Measurements from ENCODE around the gene GSTM2.

GSTM2 gene

DNA sequence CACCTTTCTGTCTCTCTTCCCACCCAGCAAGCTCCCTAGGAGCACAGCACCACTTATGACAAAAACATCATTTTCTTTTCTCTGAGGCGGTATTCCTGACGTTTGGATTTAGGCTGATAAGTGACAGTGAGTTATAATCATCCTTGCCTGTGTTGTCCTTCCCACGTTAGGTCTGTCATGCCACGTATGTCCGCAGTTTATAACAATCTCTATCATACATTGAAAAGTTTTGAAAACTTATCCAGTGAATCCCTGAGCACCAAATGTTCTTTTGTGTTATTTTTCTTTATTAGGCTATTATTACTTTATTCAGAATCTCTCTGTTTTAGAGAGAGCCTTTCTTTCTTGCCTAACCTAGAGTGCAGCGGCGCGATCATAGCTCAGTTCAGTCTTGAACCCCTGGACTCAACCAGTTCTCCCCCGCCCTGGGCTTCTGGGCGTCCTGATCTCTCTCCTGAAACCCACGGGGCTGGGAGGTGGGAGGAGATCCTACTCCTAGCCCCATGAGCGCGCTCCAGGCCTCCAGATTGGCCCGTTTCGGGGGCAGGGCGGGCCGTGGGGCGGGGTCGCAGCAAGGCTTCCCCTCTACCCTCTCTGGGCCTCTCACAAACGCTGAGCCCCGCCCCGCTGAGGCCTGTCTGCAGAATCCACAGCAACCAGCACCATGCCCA, at the start of gene GSTM2:
Gene GSTM2, plus strand, starts transcription at position 606 of the 671 bp plus-strand sequence. Its CDS starts 59 bp downstream, at position 665.
- peak; percentile 57 for DNase-seq

DNA sequence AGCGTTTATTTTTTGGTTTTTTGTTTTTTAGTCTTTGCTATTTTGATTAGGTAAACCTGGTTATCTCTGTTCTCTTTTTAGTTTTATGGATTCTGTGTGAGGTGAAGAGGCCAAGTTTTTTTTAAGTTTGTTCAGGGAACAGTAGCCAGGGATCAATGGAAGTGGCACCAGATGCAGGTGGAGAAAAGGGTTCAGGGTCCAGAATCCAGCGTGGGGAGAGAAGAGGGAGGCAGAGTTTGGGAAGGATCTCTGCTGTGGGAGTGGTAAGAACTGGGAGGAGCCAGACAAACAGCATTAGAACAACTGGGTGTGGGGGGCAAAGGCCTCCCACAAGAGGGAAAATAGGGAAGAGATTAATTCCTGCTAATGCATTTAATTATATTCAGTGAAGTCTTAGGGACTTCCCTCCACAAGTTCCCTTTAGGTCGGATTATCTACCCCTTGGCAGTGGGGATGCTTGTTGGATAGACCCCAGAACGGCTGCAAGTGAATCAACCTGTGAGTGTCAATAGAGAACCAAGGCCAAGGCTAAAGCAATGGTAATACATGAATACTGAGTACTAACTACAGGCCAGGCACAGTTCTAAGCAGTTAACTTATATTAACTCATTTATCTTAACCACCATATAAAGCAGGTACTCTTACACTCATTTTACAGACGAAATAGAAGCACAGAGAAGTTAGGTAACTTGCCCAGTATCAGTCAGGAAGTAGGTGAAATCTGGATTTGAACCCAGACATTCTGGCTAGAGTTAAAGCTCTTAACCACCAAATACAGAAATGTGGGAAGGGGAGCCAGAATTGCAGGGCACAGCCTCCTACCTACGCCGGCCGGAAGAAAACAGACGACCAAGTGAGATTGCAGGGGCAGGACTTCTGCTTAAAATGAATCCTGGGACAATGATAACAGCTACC, 48.9 kb upstream of the GSTM2 start:
- no peak for DNase-seq

DNA sequence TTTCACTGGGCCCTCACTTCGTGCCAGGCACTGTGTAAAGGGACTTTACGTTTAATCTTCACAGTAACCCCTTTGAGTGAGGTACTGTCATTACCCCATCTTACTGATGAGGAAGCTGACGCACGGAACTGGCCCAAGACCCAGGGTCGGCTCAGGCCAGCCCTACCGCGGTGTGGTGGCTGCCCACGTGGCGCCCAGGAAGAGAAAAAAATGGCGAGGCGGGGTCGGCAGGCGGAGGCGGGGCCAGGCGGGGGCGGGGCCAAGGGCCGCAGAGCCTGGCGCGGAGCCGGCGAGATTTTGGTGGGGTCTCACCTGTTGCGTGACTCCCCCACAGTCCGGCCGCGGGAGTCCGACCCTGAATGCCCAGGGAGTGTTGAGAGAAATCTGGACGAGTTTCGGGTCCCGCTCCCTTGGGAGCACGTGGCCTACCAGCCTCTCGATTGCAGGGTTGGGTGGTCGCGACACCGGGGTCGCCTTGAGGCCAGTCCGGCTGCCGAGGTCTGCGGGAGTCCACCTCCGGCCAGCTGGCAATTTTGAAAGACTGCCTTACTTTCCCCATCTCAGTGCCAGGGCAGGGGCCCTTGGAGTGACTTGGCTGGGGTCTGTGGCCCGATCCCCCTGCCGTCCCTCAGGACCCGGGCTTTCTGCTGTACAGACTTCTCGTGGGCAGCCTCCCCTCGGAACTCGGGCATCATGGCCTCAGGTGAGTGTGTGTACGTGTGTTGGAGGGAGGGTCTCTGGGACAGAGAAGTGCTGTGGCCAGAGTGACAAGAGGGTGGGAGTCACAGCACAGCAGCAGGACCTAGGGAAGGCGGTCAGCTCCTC, 48.1 kb upstream of the GSTM2 start, which contains the start of the genes AMPD2 and GNAT2:
Gene AMPD2, plus strand, starts transcription at position 262 of the 825 bp plus-strand sequence. CDS start 1,339 bp downstream, outside the sequence.
Gene GNAT2, minus strand, starts transcription at position 41 of the 825 bp plus-strand sequence. CDS start 6,746 bp downstream, outside the sequence.
- peak; percentile 57 for DNase-seq

DNA sequence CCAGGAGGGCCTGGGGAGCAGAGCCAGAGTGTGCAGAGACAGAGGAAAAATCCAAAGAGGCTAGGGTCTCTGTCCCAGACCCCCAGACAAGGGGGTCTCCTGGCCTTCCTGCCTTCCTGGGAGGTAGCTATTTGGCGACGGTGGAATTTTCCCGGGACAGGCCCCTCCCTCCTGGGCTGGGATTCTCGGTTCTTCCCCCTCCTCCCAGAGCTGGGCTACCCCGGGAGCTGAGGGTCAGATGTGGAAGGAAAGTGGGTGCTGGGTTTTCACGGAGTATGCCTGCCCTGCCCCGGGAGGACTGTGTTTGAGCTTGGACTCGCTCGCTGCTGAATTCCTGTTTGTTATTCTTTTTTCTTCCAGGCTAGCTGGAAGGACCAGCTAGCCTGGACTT, 47.5 kb upstream of the GSTM2 start:
- no peak for DNase-seq

DNA sequence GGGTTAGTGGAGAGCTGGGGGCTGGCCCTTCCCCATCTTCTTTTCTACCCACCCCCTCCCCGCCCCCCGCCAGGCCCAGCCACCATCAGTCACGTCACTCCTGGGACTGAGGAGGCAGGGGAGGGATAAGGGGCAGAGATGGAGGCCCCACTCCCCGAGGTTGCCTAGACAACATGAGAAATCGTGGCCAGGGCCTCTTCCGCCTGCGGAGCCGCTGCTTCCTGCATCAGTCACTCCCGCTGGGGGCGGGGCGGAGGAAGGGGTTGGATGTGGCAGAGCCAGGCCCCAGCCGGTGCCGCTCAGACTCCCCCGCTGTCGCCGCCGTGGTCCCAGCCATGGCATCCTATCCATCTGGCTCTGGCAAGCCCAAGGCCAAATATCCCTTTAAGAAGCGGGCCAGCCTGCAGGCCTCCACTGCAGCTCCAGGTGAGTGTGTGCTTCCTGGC, 47.0 kb upstream of the GSTM2 start:
- peak; percentile 79 for DNase-seq

DNA sequence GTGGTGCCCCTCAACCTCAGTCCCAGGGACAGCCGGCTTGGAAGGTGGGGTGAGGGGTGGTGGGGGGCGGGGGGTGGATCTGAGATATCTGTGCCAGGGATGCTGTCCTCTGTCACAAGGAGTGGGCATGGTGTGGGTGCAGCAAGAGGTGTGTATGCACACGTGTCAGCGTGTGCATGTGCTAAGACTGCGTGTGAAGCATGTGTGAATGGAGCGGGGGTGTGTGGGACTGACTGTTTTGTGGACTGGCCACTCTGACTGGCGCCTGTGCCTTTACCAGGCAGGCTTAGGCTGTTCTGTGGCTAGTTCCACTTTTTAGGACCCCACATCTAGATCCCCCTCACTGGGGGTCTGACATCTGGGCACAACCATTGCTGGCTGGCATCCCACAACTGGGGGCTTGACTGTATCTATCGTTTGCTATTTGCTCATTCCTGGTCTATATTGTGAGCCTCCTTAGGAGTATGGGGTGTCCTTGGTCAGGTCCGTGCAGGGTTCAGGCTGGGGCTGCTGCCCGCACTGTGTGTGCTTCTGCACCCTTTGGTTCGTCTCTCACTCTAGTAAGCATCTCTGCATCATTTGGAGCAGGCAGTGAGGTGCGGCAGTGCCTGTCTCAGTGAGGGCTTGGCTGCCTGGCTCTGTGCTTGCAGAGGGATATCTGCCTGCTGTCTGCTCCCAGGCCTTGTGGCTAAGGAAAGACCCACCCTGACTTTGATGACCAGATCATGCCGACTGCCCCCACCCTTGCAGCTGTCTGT, 46.3 kb upstream of the GSTM2 start:
- DNase-seq: no peak

DNA sequence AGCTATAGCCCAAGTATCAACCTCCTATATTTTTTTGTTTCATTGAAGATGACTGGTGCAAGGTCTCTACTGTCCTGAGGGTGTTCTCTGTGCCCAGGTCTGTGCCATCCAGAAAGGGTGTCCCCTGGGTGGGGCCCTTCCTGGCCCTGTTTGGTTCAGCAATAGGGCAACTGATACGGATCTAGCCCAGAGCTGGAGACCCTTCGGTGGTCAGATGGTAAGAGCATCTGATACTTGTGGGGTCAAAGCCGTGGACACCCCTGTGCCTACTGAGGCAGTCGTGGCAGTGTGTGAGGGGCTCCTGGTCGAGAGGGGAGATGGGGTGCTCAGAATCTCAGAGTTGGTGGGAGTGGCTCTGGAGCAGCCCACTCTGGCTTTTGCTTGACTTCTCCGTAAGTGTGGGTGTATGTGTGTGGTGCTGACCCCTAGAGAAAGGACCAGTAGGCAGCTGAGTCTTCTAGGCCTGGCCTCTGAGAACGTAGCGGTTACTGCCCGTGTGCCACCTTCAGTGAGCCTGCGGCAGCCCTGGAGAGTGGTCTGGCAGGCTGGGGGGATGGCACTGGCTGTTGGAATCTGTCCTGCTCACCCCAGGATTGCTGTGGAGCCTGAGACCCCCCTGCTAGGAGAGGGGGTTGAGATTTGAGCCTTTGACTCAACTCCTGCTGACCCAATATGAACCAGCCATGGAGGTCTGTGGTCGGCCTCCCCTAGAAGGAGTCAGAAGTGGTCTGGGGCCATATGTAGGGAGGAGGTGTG, 45.5 kb upstream of the GSTM2 start:
- DNase-seq: no peak

DNA sequence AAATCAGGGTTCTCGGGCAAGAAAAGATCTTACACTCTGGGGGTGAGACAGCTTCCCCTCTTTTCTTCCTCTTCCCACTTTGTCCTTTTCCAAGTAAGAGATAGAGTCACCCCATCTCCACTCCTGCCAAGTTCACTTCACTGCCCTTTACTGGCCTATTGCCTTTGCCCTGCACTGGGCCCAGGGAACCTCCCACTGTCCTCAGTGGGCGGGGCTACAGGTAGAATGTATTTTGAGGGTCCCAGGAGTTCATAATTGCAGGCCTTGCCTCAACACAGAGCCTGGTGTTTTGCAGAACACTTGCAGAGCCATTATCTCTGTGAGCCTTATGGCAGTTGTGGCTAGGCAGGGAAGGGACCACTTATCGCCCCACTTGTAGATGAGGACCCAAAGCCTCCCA, 45.0 kb upstream of the GSTM2 start:
- no peak for DNase-seq

DNA sequence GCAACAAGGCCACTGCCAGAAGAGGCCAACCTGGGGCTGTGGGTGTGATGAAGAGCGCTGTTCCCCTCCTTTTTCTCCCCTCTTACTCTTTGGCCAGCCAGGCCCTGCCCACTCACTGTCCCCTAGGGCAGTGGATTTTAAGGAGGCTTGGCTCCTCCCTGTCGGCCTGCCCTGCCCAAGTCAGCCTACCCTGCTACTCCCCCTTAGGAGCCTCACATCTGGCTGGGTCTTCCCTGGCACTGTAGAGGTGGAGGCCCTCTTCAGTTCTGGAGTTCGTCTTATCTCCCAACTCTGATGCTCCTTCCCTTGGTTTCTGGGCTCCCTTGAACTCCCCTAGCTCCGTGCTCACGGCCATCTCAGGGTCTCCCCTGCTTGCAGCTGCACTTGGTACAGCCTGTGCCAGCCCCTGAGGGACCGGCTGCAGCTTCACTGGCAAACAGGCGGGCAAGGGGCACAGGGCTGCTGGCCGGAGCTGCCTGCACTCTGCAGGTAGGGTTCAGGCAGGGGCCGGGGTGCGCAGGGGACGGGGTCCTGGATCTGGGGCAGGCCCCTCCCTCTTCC, 44.2 kb upstream of the GSTM2 start:
- no peak for DNase-seq

DNA sequence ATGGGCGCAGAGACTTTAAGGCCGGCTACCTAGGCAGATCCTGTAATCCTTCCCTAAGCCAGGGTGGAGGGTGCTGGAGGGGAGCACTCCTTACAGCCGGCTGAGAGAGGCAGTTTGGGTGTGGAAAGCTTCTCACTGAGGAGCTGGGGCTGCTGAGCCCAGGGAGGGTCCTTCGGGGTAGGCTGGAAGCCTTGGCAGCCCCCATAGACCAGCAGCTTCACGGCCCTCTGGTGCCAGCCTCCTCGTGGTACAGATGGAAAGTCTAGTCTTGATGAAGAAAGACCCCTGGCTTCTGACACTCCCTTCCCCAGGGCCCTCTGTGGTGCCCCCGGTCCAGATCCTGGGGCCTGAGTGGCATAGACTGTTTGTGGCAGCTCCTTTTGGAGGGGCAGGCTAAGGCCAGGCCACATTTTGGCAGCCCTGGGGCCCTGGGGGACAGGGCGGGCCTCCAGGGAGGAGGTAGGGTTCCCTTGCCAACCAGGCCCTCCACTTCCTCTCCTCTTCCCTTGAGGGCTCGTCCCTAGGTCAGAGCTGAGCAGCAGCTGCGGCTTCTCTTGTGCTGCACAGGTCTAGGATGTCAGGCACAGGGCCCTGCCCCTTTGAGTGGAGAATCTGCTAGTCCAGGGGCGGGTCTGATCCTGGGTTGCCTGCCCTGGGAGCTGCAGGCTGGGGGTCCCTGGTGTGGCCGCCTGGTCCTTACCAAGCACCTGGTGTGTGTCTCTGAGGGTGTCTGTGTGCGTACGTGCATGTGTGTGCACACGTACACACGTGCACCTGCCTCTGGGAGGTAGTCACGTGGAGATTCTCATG, 43.5 kb upstream of the GSTM2 start:
- no peak for DNase-seq

DNA sequence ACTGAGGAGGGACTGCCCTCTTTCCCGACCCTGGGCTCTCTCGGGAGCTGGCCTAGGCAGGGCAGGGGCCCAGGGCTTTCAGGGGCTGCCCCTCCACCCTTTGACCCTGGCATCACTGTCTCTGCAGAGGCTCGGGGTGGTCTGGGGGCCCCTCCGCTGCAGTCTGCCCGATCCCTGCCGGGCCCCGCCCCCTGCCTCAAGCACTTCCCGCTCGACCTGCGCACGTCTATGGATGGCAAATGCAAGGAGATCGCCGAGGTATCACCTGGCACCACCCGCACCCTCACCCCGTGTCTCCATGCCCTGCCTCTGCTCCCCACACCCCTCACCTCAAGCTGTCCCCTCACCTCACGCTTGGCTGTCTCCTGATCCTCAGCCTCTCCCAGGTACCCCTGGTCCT, 42.7 kb upstream of the GSTM2 start:
- no peak for DNase-seq

DNA sequence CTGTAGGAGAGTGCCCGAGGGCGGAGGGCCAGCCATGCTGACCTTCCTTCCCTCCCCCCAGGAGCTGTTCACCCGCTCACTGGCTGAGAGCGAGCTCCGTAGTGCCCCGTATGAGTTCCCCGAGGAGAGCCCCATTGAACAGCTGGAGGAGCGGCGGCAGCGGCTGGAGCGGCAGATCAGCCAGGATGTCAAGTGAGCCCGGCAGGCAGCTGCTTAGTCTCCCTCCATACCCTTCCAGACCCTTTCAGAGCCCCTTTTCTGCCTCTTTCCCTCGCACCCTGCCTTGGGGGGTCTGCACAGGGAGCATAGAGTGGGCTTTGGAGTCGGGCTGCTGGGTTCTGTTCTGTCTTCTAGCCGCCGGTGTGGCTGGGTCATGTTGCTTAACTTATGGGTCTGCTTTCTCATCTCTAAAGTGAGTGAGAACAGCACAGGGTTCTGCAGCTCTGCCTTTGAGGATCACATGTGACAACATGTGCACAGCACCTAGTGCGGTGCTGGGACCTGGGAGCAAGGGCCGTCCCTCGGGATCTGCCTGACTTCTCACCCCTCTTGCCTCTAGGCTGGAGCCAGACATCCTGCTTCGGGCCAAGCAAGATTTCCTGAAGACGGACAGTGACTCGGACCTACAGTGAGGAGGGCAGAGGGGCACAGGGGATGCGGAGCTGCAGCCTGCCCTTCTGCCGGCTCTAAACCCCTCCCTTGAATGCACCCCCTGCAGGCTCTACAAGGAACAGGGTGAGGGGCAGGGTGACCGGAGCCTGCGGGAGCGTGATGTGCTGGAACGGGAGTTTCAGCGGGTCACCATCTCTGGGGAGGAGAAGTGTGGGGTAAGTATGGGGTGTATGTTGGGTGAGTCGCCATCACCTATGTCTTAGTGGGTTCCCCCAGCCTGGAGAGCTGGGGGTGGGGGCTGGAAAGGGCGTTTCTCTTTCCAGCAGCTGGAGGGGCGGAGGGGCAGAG, 42.0 kb upstream of the GSTM2 start:
- DNase-seq: no peak

DNA sequence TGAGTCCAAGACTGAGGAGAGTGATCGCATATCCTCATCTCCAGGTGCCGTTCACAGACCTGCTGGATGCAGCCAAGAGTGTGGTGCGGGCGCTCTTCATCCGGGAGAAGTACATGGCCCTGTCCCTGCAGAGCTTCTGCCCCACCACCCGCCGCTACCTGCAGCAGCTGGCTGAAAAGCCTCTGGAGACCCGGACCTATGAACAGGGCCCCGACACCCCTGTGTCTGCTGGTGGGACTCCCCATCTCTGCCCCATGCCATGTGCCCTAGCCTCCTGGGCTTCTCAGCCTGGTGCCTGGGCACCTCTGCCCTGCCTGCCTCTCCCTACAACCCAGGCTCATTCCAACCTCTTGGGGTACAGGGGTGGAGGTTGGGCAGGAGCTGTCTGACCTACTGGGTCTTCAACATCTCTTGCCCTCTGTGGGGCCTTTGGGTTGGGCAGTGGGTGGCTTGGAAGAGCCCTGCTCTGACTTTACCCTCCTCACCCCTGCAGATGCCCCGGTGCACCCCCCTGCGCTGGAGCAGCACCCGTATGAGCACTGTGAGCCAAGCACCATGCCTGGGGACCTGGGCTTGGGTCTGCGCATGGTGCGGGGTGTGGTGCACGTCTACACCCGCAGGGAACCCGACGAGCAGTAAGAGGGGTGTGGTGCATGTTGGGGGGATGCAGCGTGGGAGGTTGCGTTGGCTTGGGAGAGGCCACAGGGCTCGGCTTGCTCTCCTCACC, 41.0 kb upstream of the GSTM2 start:
- DNase-seq: no peak

DNA sequence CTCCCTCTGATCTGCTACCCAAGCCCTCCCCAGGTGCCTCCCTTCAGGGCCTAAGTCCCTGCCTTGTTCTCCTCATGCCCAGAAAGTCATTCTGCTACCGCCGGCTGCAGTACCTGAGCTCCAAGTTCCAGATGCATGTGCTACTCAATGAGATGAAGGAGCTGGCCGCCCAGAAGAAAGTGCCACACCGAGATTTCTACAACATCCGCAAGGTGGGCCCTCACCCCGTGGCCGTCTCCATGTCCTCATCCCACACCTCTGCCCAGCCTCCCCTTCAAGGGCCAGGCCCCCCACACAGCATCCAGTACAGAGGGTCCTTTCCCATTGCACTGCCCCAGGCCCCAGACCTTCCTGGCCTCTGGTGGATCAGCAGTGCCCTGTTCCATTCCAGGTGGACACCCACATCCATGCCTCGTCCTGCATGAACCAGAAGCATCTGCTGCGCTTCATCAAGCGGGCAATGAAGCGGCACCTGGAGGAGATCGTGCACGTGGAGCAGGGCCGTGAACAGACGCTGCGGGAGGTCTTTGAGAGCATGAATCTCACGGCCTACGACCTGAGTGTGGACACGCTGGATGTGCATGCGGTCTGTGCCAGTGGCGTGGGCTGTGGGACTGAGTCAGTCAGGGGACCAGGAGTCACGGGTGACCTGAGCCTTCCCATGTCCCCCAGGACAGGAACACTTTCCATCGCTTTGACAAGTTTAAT, 40.0 kb upstream of the GSTM2 start:
- no peak for DNase-seq

DNA sequence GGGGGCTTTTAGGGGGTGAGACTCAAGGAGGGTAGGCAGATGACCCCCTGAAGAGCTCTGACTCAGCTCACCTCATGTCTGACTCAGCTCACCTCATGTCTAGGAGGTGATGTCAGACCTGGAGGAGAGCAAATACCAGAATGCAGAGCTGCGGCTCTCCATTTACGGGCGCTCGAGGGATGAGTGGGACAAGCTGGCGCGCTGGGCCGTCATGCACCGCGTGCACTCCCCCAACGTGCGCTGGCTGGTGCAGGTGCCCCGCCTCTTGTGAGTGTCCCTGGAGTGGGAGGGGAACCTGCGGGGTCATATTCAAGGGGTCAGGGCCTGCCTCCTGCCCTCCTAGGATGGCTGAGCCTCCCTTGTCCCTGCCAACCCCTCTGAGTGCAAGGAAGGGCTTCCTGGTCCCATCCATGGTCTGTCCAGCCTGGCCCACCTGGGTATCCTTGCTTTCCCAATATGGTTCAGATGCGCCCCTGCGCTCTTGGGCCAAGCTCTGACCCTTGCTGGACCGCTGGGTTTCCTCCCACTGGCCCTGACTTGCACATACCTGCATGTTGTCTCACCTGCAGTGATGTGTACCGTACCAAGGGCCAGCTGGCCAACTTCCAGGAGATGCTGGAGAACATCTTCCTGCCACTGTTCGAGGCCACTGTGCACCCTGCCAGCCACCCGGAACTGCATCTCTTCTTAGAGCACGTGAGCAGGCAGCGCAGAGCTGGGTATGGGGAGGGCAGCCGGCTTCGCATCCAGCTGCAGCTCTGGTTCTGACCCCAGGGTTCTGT, 39.1 kb upstream of the GSTM2 start:
- no peak for DNase-seq

DNA sequence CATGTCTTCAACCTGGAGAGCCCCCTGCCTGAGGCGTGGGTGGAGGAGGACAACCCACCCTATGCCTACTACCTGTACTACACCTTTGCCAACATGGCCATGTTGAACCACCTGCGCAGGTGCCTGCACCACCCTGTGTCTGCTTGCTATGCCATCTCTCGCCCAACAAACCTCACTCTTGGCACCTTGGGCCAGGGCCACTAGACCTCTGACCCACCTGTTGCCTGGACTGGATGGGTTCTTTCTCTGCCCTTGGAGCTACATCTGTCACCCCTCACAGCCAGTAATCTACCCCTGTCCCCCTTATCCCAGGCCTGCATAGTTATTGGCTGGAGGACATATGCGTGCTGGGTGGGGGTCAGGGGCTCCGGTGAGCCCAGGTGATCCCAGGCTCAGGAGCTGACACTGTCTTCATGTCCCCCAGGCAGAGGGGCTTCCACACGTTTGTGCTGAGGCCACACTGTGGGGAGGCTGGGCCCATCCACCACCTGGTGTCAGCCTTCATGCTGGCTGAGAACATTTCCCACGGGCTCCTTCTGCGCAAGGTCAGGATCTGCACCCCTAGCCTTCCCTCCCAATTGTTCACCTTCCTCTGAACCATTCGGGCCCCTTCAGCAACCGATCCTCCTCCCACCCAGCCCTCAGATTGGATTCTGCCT, 38.4 kb upstream of the GSTM2 start:
- no peak for DNase-seq
